Esophagus squamous epithelium (tissue), 5 donors: Measurements from ENCODE around the gene MAST3. TPM values are rescaled to one million over a fixed set of nuclear protein-coding genes. Genes with fewer than 3 reads are reported as not detected.

Experiments
- DNase-seq: peaks from one replicate; lab custom pipeline; 2025; lab: John Stamatoyannopoulos, UW
- H3K27ac ChIP-seq, 4 donors: fragments of 200-600 bp; sonication (generic); one replicate each; pipeline ENCODE4 v1.5.1; 2016 to 2019; ENCODE audit warnings: mild to moderate bottlenecking in 1 of 4
- H3K27me3 ChIP-seq, 4 donors: fragments of 200-600 bp; sonication (generic); 1 replicate in 3 of 4; 2 replicates in 1 of 4; pipeline versions ENCODE4 v1.5.1 to v1.6.0; 2017 to 2021; ENCODE audit warnings: antibody characterized with exemption in 1 of 4
- H3K36me3 ChIP-seq, 3 donors: fragments of 200-600 bp; sonication (generic); one replicate each; pipeline ENCODE4 v1.5.1; 2016 to 2019
- H3K4me1 ChIP-seq, 3 donors: fragments of 200-600 bp; sonication (generic); one replicate each; pipeline ENCODE4 v1.5.1; 2017 to 2019
- H3K4me3 ChIP-seq, 4 donors: fragments of 200-600 bp; sonication (generic); 1 replicate in 3 of 4; 2 replicates in 1 of 4; pipeline ENCODE4 v1.5.1; 2016 to 2019; ENCODE audit warnings: mild to moderate bottlenecking in 2 of 4, moderate library complexity in 1 of 4
- H3K9me3 ChIP-seq, 3 donors: fragments of 200-600 bp; sonication (generic); one replicate each; pipeline ENCODE4 v1.5.1; 2016 to 2019
- POLR2A ChIP-seq, 4 donors: fragments of 450-650 bp; IDR thresholded peaks; one replicate each; pipeline ENCODE4 v1.6.1; 2017; ENCODE audit warnings: antibody characterized with exemption in 4 of 4, mild to moderate bottlenecking in 4 of 4, moderate library complexity in 3 of 4
- WGBS, 2 donors: methylation state at CpG; one replicate each; pipeline ENCODE4 v1.1.5; 2018; 5-methylcytosine and 5-hydroxymethylcytosine counted together
- intact Hi-C: fragments of 100-400 bp; cut with DNase I; formaldehyde crosslinking; loops from one replicate; pipeline ENCODE4 v1.15.0; 2022
- total RNA-seq, 4 donors: library from RNA; depleted of rRNA; stranded (reverse); fragments of >200 nt; gene quantifications; one replicate each; pipeline ENCODE4 v1.1.0, GENCODE V29; 2016
- TF ChIP-seq, protein P1 (sequence below), 6 experiments: fragments of 450-650 bp in 4 of 6; fragments of 200-600 bp in 2 of 6; sonication (generic) in 2 of 6; IDR thresholded peaks; one replicate each; pipeline ENCODE4 v1.5.1; 2016 to 2019; ENCODE audit warnings: antibody characterized with exemption in 6 of 6, mild to moderate bottlenecking in 4 of 6, moderate library complexity in 4 of 6
- donor health status: DM: yes; HTN: yes; CAD: no.

MAST3 gene
- total RNA-seq, 4 donors from 2014 or later, result 2.3 to 4.8 (median 4.1) TPM

- H3K9me3 ChIP-seq, result no peaks in the 10 kb centered on the region
- intact Hi-C loops, result no loop called here
- 60 to 83% methylated on average over 5 to 11 of the region's 12 CpGs for WGBS, 2 donors
- no peaks in the 10 kb centered on the region for H3K27me3 ChIP-seq
- peaks cover 0 to 30% (median 13%) of the 10 kb centered on the region in 3 donors for H3K4me1 ChIP-seq
- peak overlapping the region; percentile 50 to 73 (median 62) for H3K27ac ChIP-seq
- no peak overlapping the region for H3K4me3 ChIP-seq
- no peaks in the 10 kb centered on the region for H3K36me3 ChIP-seq
- TF ChIP-seq, protein P1, sequence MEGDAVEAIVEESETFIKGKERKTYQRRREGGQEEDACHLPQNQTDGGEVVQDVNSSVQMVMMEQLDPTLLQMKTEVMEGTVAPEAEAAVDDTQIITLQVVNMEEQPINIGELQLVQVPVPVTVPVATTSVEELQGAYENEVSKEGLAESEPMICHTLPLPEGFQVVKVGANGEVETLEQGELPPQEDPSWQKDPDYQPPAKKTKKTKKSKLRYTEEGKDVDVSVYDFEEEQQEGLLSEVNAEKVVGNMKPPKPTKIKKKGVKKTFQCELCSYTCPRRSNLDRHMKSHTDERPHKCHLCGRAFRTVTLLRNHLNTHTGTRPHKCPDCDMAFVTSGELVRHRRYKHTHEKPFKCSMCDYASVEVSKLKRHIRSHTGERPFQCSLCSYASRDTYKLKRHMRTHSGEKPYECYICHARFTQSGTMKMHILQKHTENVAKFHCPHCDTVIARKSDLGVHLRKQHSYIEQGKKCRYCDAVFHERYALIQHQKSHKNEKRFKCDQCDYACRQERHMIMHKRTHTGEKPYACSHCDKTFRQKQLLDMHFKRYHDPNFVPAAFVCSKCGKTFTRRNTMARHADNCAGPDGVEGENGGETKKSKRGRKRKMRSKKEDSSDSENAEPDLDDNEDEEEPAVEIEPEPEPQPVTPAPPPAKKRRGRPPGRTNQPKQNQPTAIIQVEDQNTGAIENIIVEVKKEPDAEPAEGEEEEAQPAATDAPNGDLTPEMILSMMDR (IDR thresholded peaks at IDR 0.05), result no peak
- TF ChIP-seq POLR2A (IDR thresholded peaks at IDR 0.05), result no peak
- no peak for DNase-seq
These were observed 6.9 kb upstream of the MAST3 start for GRCh38 chr19:18090545-18091216.

DNA sequence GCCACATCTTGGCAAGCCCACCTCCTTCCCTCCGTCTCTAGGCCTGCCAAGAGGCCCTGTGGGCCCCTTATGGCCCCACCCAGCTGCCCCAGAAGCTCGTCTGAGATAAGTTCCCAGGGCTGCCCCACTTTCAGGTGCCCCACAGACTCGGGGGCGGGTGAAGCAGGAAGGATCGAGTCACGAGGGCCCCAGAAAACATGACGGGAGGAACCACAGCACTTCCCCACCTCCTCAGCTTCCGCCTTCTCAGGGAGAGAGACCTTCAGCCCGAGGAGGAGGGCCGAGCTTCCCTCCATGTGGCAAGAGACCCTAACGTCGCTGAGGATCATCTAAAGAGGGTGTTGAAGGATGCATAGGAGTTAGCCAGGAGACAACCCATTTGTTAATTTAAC, 6.4 kb upstream of the MAST3 start:
- 52 to 63% methylated on average over 7 of the region's 12 CpGs for whole genome bisulfite sequencing, 2 donors
- Histone ChIP-seq H3K36me3 (no peaks in the 10 kb centered on the region), H3K27ac (peak overlapping the region; percentile 50 to 73 (median 62)), H3K9me3 (no peaks in the 10 kb centered on the region), H3K4me1 (peaks cover 0 to 30% (median 13%) of the 10 kb centered on the region in 3 donors), H3K27me3 (no peaks in the 10 kb centered on the region), H3K4me3 (no peak overlapping the region)
- peak in 1 of 4 donors; percentile 63 for TF ChIP-seq POLR2A (IDR thresholded peaks at IDR 0.05)
- TF ChIP-seq, protein P1 (IDR thresholded peaks at IDR 0.05), result no peak
- intact Hi-C loops, result no loop called here
- no peak for DNase-seq

DNA sequence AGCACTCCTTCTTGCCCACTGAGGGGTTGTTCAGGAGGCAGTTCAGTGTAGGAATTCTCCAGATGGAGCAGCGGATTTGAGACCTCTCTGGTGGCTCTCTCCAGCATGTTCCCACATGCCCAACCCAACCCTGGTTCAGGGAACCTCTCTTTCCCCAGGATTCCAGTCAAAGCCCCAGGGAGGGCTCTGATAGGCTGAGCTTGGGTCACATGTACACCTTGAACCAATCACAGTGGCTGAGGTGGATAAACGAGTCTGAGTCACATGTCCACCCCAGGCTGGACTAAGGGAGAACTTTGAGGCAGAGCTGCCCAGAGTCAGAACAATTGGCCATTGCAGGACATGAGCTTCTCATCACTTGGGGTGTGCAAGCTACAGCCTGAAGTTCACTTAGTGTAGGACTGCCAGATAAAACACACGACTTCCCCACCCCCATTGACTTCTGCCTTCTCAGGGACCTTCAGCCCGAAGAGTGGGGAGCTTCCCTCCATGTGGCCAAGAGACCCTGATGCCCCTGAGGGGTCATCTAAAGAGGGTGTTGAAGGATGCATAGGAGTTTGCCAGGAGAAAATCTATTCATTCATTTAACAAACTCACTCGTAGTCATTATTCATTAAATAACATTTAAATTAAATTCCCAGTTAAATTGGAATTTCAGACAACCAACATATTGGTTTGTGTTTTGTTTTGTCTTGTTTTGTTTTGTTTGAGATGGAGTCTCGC, 4.0 kb upstream of the MAST3 start:
- H3K9me3 ChIP-seq, result no peaks in the 10 kb centered on the region
- intact Hi-C loops, result no loop called here
- no peak for DNase-seq
- H3K27me3 ChIP-seq, result peaks cover 0 to 10% (median 0%) of the 10 kb centered on the region in 4 donors
- no peaks in the 10 kb centered on the region for H3K36me3 ChIP-seq
- peaks cover 13 to 41% (median 16%) of the 10 kb centered on the region in 3 donors for H3K4me1 ChIP-seq
- WGBS, 2 donors, result 59 to 80% methylated on average over 5 to 6 of the region's 6 CpGs
- H3K27ac ChIP-seq, result no peak overlapping the region
- no peak for TF ChIP-seq POLR2A (IDR thresholded peaks at IDR 0.05)
- TF ChIP-seq, protein P1 (IDR thresholded peaks at IDR 0.05), result no peak
- H3K4me3 ChIP-seq, result no peak overlapping the region

DNA sequence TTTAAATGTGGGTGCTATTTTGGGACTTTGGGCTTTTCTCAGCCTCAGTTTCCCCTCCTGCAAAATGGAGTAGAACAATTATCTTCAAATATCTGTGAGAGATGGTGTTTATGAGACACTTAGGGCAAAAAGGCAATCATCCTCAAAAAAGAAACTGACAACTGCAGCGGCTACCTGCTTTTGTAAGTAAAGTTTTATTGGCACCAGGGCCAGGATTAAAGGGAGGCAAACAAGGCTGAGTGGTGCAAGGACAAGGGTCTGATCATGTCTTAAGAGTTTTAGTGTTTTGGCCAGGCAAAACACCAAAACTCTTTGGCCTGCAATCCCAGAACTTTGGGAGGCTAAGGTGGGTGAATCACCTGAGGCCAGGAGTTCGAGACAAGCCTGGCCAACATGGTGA, 1.3 kb upstream of the MAST3 start:
- no peak overlapping the region for H3K27ac ChIP-seq
- intact Hi-C loops, result no loop called here
- peaks cover 0 to 34% (median 0%) of the 10 kb centered on the region in 4 donors for H3K27me3 ChIP-seq
- H3K9me3 ChIP-seq, result no peaks in the 10 kb centered on the region
- peaks cover 17 to 29% (median 22%) of the 10 kb centered on the region in 3 donors for H3K4me1 ChIP-seq
- WGBS, 2 donors, result 43 to 81% methylated on average over 1 to 2 of the region's 2 CpGs
- no peak for DNase-seq
- H3K4me3 ChIP-seq, result no peak overlapping the region
- no peaks in the 10 kb centered on the region for H3K36me3 ChIP-seq
- no peak for TF ChIP-seq POLR2A (IDR thresholded peaks at IDR 0.05)
- TF ChIP-seq, protein P1 (IDR thresholded peaks at IDR 0.05), result no peak
